ENCODE results near the gene NEBL.

NEBL gene

GRCh38 chr10:20919481-20919880 is 22.4 kb upstream of the NEBL start:
- H3K27ac ChIP-seq, result no peak overlapping the region
- TF ChIP-seq ZFX (IDR thresholded peaks at IDR 0.05) (no peak), CTCF (conservative IDR thresholded peaks at IDR 0.05) (no peak)

- no peak overlapping the region for H3K27ac ChIP-seq
- TF ChIP-seq ZFX (IDR thresholded peaks at IDR 0.05) (no peak), CTCF (conservative IDR thresholded peaks at IDR 0.05) (no peak)
Measured at GRCh38 chr10:20916976-20917375, 19.9 kb upstream of the NEBL start.

- no peak for TF ChIP-seq ZFX (IDR thresholded peaks at IDR 0.05)
- no peak for TF ChIP-seq CTCF (conservative IDR thresholded peaks at IDR 0.05)
- H3K27ac ChIP-seq, result no peak overlapping the region
Measured at GRCh38 chr10:20912969-20913368, 15.9 kb upstream of the NEBL start.

GRCh38 chr10:20911626-20912025 is 14.5 kb upstream of the NEBL start:
- no peak for TF ChIP-seq CTCF (conservative IDR thresholded peaks at IDR 0.05)
- TF ChIP-seq ZFX (IDR thresholded peaks at IDR 0.05), result no peak
- no peak overlapping the region for H3K27ac ChIP-seq

GRCh38 chr10:20909801-20910200 is 12.7 kb upstream of the NEBL start:
- TF ChIP-seq CTCF (conservative IDR thresholded peaks at IDR 0.05), result no peak
- no peak for TF ChIP-seq ZFX (IDR thresholded peaks at IDR 0.05)
- H3K27ac ChIP-seq, result no peak overlapping the region

GRCh38 chr10:20908391-20908790 is 11.3 kb upstream of the NEBL start:
- H3K27ac ChIP-seq, result no peak overlapping the region
- TF ChIP-seq ZFX (IDR thresholded peaks at IDR 0.05) (no peak), CTCF (conservative IDR thresholded peaks at IDR 0.05) (no peak)

- no peak overlapping the region for H3K27ac ChIP-seq
- no peak for TF ChIP-seq CTCF (conservative IDR thresholded peaks at IDR 0.05)
- TF ChIP-seq ZFX (IDR thresholded peaks at IDR 0.05), result no peak
Measured at GRCh38 chr10:20903635-20904390, 6.7 kb upstream of the NEBL start.
